ENCODE measurements around the gene PCID2.

- TF ChIP-seq POLR2A (IDR thresholded peaks at IDR 0.05; ENCODE audit: extremely low read depth, insufficient read length) (no peak), CTCF (IDR thresholded peaks at IDR 0.05; ENCODE audit: low read depth, low read length) (no peak)
These were observed 24.6 kb upstream of the PCID2 start for GRCh38 chr13:113233101-113233500.
